GM15510 (cell line): Measurements from ENCODE around the gene IGFBP1.

ENCODE experiments used
- POLR2A ChIP-seq: IDR thresholded peaks from 3 replicates; pipeline ENCODE4 v1.6.1; 2011; ENCODE audit warnings: borderline replicate concordance; ENCODE audit not compliant: insufficient read length; ENCODE audit errors: extremely low read depth

IGFBP1 gene

DNA sequence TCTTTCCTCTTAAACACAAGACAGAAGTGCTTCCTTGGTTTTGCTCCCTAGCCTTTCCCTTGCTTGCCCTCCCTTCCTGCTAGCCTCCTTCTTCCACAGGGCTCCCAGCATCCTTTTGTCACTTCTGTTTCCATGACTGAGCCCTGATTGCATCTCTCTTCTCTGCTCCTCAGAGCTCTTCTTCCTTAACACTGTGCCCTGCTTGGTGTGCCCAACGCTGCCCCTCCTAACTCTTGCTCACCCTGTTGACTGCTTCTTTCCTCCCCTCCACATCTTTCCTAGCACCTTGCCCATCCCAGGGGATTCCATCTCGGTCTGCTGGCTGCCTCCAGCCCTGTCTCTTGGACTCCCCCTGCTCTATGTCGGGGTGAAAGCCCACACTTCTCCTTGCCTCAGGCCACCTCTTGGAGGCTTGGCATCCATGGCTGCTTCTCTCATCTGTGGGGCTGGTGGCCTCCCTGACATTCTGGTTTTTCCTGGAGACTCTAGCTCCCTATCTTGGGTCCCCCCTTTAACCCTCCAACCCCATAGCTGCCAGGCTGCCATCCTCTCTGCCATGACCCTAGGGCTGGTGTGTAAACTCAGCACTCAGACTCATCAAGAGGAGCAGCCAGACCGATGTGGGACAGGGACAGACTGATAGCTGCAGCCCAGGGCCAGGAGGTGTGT lies 5.8 kb downstream of the IGFBP1 start:
- no peak for TF ChIP-seq POLR2A

DNA sequence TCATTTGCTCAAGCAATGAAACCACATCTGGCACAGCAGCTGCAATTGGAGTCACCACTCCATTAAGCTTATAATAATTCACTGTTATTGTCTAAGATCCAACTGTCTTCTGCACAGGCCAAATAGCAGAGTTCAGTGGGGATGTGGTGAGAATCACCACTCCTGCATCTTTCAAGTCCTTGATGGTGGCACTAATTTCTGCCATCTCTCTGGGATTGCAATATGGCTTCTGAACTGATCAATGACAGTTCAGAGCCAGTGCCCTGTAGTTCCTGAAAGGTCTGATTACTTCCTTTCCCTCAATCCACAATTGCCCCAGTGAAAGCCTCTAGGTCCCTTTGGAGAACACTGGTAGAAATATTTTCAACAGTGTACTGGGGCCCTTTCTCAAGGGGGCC lies 6.4 kb downstream of the IGFBP1 start:
- TF ChIP-seq POLR2A: no peak

DNA sequence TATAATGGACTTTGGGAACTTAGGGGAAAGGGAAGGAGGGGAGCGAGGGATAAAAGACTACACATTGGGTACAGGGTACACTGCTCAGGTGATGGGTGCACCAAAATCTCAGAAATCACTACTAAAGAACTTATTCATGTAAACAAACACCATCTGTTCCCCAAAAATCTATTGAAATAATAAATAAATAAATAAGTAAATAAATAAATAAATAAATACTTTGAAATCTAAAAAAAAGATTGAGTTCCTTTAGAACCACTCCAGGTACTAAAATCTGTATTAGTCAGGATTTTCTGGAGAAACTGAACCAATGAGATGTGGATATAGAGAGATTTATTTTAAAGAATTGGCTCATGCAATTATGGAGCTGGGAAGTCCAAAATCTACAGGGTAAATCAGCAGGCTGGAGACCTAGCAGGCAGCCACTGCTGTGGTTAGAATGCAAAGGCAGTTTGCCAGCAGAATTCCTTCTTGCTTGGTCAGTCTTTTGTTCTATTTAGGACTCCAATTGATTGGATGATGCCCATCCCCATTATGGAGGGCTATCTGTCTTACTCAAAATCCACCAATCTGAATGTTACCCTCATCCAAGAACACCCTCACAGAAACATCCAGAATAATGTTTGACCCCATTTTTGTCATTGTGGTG lies 8.9 kb downstream of the IGFBP1 start:
- TF ChIP-seq POLR2A: no peak

DNA sequence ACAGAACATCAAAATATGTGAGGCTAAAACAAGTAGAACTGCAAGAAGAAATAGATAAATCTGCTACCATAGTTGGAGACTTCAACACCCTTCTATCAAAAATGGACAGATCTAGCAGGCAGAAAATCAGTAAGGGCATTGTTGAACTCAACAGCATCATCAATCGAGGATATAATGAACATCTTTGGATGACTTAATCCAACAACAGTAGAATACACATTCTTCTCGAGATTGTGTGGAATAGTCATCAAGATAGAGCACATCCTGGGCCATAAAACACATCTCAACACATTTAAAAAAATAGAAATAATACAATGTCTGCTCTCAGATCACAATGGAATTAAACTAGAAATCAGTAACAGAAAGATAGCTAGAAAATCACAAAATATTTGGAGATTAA lies 9.9 kb downstream of the IGFBP1 start:
- TF ChIP-seq POLR2A: no peak

DNA sequence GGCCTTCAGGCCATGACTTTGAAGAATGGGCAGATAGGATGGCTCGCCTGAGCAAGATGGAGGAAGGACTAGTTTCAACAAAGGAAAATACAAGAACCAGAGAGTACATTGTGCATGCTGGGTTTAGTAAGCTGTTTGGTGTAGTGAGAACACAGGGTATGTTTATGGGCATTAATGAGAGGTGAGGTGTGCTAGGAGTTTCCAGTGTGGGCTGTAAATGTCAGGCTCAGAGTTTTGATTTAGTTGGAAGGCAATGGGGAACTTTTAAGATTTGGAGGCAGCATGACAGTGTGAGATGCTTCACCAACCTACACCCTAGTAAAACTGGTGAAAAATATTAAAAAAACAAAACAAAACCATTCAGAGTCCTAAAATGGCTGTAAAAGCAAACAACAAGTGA lies 13.3 kb downstream of the IGFBP1 start:
- no peak for TF ChIP-seq POLR2A

DNA sequence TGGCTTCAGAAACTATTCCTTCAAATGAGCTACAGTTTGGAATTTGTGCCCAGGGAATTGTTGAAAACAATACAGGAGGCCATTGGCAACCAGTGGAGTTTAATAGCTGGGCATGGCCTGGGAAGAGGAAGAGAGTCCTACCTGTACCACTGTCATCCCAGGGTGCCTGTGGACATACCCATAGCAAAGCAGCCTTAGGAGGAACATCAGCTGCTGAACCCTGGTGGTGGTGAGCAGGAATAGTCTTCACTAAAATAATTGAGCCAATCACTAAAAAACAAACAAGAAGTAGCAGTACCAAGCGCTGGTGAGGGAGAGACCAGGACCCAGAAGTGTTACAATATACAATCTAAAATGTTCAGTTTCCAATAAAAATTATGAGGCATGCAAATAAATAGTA lies 14.5 kb downstream of the IGFBP1 start:
- TF ChIP-seq POLR2A: no peak

DNA sequence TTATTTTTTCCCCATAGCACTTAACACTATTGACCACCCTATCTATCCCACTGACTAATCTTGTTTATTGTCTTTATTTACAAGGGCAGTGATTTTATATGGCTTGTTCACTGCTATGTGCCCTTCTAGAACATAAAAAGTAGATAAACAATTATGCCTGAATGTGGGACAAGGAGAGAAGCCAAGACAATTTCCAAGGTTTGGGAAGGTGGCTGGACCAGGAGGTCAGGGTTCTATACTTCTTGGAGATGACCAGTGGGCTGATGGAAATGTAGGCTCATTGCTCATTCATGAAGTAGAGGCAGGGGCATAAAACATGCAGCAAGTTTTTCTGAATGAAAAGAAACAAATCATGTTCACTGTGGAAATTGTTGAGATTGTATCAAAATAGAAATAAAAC lies 21.3 kb downstream of the IGFBP1 start:
- no peak for TF ChIP-seq POLR2A

DNA sequence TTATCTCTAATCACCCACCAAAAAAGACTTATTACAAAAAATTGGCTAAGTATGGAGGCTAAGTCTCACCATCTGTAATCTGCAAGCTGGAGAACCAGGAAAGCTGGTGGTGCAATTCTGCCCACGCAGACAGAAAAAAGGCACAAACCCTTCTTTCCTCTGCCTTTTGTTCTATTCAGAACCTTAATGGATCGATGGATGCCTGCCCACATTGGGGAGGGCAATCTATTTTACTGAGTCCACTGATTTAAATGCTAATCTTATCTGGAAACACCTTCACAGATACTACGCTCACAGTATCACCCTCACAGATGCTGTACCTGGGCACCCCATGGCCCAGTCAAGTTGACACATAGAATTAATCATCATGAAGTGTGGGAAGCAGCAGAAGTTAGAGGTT lies 22.6 kb downstream of the IGFBP1 start:
- no peak for TF ChIP-seq POLR2A

DNA sequence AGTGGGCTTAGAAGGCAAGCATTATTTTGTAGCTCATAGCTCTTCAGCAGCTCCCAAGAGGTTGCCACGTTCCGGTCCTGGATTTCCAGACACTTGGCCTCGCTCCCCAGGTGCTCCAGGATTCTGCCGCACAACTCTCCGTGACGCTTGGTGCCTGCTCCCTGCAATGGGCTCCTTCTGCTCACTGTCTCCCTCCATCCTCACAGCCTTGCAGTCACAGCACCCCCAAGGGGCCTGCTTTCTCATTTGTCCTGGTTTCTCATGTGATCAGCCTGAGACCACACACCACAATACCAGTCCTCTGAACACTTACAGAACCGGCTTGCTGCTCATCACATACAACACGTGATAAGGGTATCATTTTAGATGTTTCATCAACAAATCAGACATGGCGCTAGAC lies 23.0 kb downstream of the IGFBP1 start:
- no peak for TF ChIP-seq POLR2A

DNA sequence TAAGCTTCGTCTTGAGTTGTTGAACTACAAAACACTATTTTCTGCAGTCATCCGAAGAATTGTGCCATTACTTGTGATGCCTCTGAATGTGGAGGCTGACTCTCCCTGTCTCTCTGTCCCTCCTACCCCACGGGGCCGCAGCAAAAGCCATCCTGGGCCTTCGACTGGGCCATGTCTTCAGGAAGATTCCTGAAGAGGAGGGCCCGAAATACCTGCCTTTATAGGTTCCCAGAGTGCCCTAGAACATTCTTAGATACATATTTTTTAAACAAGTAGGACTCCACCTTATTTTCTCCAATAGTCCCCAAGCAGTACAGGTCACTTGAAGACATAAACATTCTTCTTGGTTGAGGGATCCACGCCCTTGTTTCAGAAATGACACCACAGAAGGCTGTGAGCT lies 24.7 kb downstream of the IGFBP1 start:
- no peak for TF ChIP-seq POLR2A

DNA sequence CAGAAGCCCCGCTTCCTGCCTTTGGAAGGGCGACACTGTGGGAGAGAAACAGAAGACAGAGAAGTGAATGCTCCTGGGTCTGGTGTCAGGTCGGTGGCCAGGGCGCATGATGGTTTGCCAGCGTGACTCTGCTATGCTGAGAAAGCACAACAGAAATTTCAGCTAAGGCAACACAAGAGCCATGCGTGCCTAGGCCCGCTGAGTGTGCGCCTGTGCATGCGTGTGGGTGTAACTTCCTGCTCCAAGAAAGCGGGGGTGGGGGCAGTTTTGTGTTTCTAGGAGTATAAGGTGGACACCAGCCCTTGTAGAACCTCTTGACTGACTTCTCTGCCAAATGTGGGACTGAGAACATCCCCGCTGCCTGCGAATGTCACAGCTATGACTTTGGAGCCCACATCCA lies 26.6 kb downstream of the IGFBP1 start:
- TF ChIP-seq POLR2A: no peak

DNA sequence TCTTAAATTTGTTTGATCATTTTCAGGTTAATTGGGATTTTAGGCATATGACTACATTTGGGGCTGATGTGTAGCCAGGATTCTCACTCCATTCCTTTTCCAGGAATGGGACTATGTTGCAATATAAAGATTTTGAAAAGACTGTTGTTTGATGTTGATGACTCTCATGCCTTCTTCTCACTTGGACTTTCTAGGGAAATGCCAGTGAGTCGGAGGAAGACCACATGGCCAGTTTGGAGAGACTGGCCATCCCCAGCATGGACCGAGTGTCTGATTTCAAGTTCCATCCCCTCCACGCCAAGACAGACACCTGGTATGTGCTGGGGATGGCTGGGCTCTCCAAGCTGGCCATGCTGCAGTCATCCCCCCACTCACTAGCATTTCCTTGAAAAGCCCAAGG lies 27.3 kb downstream of the IGFBP1 start:
- no peak for TF ChIP-seq POLR2A

DNA sequence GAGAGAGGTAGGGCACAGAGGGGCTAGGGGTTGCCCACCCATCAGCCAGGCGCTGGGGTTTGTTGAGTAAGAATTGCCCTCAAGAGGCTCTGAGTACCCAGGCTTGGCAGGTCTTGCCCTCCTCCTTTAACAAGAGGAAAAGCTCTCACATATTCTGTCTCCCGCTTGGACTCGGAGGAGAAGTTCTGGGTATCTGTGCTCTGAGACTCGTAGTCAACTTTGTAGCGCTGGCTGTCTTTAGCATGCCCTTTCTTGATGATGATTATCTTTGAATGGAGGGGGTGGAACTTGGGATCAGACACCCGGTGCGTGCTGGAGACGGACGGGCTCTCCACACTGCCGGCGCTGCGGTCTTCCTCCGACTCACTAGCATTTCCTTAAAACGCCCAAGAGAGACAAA lies 28.8 kb downstream of the IGFBP1 start:
- no peak for TF ChIP-seq POLR2A

DNA sequence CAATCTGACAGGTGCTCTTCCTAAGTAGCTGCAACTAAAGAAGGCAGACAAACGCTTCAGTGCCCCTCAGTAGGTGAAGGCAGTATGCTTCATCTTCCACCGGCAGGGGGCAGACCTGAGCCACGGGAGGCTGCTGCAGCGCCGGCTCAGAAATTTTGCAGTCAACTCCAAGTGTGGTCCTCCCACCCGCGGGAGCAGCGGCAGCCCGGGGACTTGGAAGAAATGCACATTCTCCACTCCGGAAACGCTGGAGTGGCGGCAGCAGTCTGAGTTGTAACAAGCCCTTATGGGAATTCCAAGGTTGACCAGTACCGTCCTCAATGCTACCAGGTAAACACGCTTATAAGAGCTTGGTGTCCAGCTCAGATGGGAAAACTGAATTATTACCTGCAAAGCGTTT lies 29.4 kb downstream of the IGFBP1 start:
- no peak for TF ChIP-seq POLR2A

DNA sequence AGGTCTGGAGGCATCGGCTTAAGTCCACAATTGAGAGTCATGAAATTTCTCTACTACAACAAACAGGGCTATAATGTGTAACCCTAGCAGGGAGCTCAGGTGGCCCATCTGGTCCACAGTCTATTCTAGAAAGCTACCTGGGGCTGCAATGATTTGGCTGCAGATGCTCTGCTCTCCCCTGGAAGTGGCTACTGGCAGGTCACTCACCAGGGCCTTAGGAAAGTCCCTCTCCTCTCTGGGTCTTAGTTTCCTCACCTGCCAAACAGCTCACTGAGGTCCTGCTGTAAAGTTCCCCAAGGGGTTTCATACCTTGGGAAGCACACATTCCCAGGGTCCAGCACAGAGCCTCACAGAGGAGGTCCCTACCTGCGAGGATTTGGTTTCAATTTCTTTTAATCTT lies 30.3 kb downstream of the IGFBP1 start:
- no peak for TF ChIP-seq POLR2A

DNA sequence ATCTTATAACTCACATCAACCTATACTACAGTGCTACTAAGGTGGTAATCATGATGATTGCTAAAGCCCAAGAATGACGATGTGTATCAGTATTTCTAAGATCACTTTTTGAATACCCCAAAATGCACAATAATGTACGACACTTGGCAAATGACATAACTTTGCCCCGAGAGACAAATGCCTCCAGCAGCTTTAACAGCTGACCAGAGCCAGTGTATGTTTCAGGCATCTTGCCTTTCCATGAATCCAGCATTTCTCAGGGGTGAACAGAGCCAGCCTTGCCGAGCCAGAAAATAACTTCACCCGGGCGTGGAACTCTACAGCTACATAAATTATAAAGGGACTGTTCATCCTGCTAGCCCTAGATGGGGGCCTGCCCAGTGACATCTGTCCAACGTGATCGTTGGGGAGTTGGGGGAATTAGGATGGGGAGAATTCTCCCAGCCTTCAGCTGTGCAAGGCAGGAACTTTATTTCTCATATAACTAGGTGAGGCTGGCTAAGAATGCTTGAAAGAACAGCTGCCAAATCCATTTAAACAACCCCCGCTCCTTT lies 31.0 kb downstream of the IGFBP1 start:
- no peak for TF ChIP-seq POLR2A
